Trophoblast cell (in vitro differentiated cells and primary cell): Measurements from ENCODE around the gene SPEF1.

Experiments
- DNase-seq, 2 donors: peaks; one replicate each; pipeline ENCODE4 v3.0.0-alpha.2; 2016
- H2AFZ ChIP-seq: 2 replicates; pipeline ENCODE4 v1.6.1; 2013; ENCODE audit warnings: low read length, moderate library complexity, mild to moderate bottlenecking; ENCODE audit not compliant: insufficient read depth, poor library complexity
- H2AK5ac ChIP-seq: 2 replicates; pipeline ENCODE4 v1.6.1; 2013; ENCODE audit warnings: mild to moderate bottlenecking, low read length
- H2BK120ac ChIP-seq: 2 replicates; pipeline ENCODE4 v1.6.1; 2013; ENCODE audit warnings: low read length, mild to moderate bottlenecking, moderate library complexity; ENCODE audit not compliant: insufficient read depth, poor library complexity
- H2BK12ac ChIP-seq: 2 replicates; pipeline ENCODE4 v1.6.1; 2013; ENCODE audit warnings: mild to moderate bottlenecking, low read length, moderate library complexity
- H2BK5ac ChIP-seq: 2 replicates; pipeline ENCODE4 v1.6.1; 2013; ENCODE audit warnings: low read length, low read depth, moderate library complexity, mild to moderate bottlenecking; ENCODE audit not compliant: poor library complexity
- H3K14ac ChIP-seq: 2 replicates; pipeline ENCODE4 v1.6.1; 2013; ENCODE audit warnings: mild to moderate bottlenecking, low read length
- H3K18ac ChIP-seq: 2 replicates; pipeline ENCODE4 v1.6.1; 2013; ENCODE audit warnings: mild to moderate bottlenecking, low read length
- H3K23ac ChIP-seq: 2 replicates; pipeline ENCODE4 v1.6.1; 2013; ENCODE audit warnings: low read length
- H3K27ac ChIP-seq: 2 replicates; pipeline ENCODE4 v1.5.1; 2013; ENCODE audit warnings: low read depth, mild to moderate bottlenecking, inconsistent platforms, low read length, moderate library complexity
- H3K27me3 ChIP-seq: 2 replicates; pipeline ENCODE4 v1.6.1; 2013; ENCODE audit warnings: inconsistent platforms, mild to moderate bottlenecking, low read length, moderate library complexity; ENCODE audit not compliant: insufficient read depth
- H3K36me3 ChIP-seq, 2 experiments: 1 replicate in 1 of 2; 2 replicates in 1 of 2; pipeline ENCODE4 v1.6.1; 2013; ENCODE audit warnings: low read length in 2 of 2, mild to moderate bottlenecking in 2 of 2, moderate library complexity in 1 of 2; ENCODE audit not compliant: insufficient read depth in 2 of 2, control insufficient read depth in 1 of 2
- H3K4ac ChIP-seq: 2 replicates; pipeline ENCODE4 v1.6.1; 2013; ENCODE audit warnings: low read depth, mild to moderate bottlenecking, low read length, moderate library complexity
- H3K4me1 ChIP-seq, 2 experiments: 1 replicate in 1 of 2; 2 replicates in 1 of 2; pipeline ENCODE4 v1.6.1; 2013; ENCODE audit warnings: low read length in 2 of 2, mild to moderate bottlenecking in 2 of 2, moderate library complexity in 1 of 2; ENCODE audit not compliant: insufficient read depth in 2 of 2, control insufficient read depth in 1 of 2
- H3K4me2 ChIP-seq: 2 replicates; pipeline ENCODE4 v1.6.1; 2013; ENCODE audit warnings: inconsistent platforms, mild to moderate bottlenecking, low read length, moderate library complexity
- H3K4me3 ChIP-seq: 2 replicates; pipeline ENCODE4 v1.5.1; 2013; ENCODE audit warnings: mild to moderate bottlenecking, low read depth, low read length, inconsistent platforms
- H3K79me1 ChIP-seq: one replicate; pipeline ENCODE4 v1.6.1; 2013; ENCODE audit warnings: low read length
- H3K79me2 ChIP-seq: 2 replicates; pipeline ENCODE4 v1.6.1; 2013; ENCODE audit warnings: low read length, mild to moderate bottlenecking; ENCODE audit not compliant: control insufficient read depth, insufficient read depth, poor library complexity
- H3K9ac ChIP-seq: 2 replicates; pipeline ENCODE4 v1.6.1; 2013; ENCODE audit warnings: mild to moderate bottlenecking, low read length
- H3K9me3 ChIP-seq: 2 replicates; pipeline ENCODE4 v1.6.1; 2013; ENCODE audit warnings: low read depth, mild to moderate bottlenecking, control low read depth, inconsistent platforms, low read length; ENCODE audit not compliant: insufficient read depth
- H4K12ac ChIP-seq: 2 replicates; pipeline ENCODE4 v1.6.1; 2013; ENCODE audit warnings: low read depth, mild to moderate bottlenecking, low read length, moderate library complexity
- H4K8ac ChIP-seq: 2 replicates; pipeline ENCODE4 v1.6.1; 2013; ENCODE audit warnings: low read depth, mild to moderate bottlenecking, low read length, moderate library complexity
- H4K91ac ChIP-seq: one replicate; pipeline ENCODE4 v1.6.1; 2013; ENCODE audit warnings: low read depth, mild to moderate bottlenecking, low read length, moderate library complexity
- WGBS: extraction: QIAGEN DNeasy Blood & Tissue Kit; methylation state at CpG from one replicate; pipeline ENCODE4 v1.1.7; 2013; ENCODE audit warnings: missing lambda C conversion rate; ENCODE audit not compliant: insufficient read length, insufficient coverage; ENCODE audit errors: extremely low coverage; 5-methylcytosine and 5-hydroxymethylcytosine counted together

SPEF1 gene

GRCh38 chr20:3732327-3733118 lies 48.7 kb downstream of the SPEF1 start, which contains the start of gene HSPA12B:
TSS of gene HSPA12B (plus strand) at chr20:3732685. CDS start at chr20:3738675, 5,990 bp downstream.
- H4K8ac ChIP-seq, result peak within 1 kb of the TSS; percentile 4
- H3K9ac ChIP-seq, result no peak within 1 kb of the TSS
- no peak within 1 kb of the TSS for H2AK5ac ChIP-seq
- H3K27me3 ChIP-seq, result peaks cover 10% of the 10 kb centered on the region
- WGBS, result no CpG with 5 or more reads among the region's 67 CpGs
- H3K4me1 ChIP-seq, result peaks cover 2 to 3% of the 10 kb centered on the region in 2 experiments
- H2AFZ ChIP-seq, result no peak within 1 kb of the TSS
- H3K4me2 ChIP-seq, result peak within 1 kb of the TSS; percentile 18
- no peak within 1 kb of the TSS for H4K91ac ChIP-seq
- H3K36me3 ChIP-seq, result no peaks in the 10 kb centered on the region
- H2BK12ac ChIP-seq, result no peak within 1 kb of the TSS
- no peak within 1 kb of the TSS for H4K12ac ChIP-seq
- no peak within 1 kb of the TSS for H3K14ac ChIP-seq
- DNase-seq, result no peak
- no peak within 1 kb of the TSS for H3K27ac ChIP-seq
- no peak within 1 kb of the TSS for H2BK120ac ChIP-seq
- peaks cover 3% of the 10 kb centered on the region for H3K9me3 ChIP-seq
- no peak within 1 kb of the TSS for H3K18ac ChIP-seq
- H3K23ac ChIP-seq, result no peak within 1 kb of the TSS
- no peak within 1 kb of the TSS for H3K4ac ChIP-seq
- H3K79me2 ChIP-seq, result no peaks in the 10 kb centered on the region
- H3K79me1 ChIP-seq, result no peaks in the 10 kb centered on the region
- H3K4me3 ChIP-seq, result no peak within 1 kb of the TSS
- H2BK5ac ChIP-seq, result no peak within 1 kb of the TSS

DNA sequence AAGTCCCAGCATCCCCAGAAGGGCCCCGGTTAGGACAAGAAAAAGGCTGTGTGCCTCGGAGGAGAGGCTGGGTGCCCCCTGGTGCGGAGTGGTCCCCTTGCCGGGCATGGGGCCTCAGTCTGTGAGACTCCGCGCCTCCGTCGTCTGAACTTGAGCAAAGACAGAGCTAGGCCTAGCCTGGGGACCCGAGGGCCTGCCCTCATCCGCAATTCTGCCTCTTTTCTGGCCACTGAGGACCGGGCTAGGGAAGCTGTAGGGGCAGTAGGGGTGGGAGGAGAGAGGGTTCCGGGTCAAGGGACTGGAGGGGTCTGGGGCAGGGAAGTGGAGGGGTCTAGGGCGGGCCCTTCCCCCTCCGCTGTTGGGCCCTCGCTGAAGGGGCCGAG lies 49.3 kb downstream of the SPEF1 start:
- Histone ChIP-seq H2BK5ac (no peak overlapping the region), H4K91ac (no peak overlapping the region), H3K4me2 (no peak overlapping the region), H3K23ac (no peak overlapping the region), H4K12ac (no peak overlapping the region), H4K8ac (no peak overlapping the region), H3K9me3 (peaks cover 3% of the 10 kb centered on the region), H2BK12ac (no peak overlapping the region), H3K14ac (no peak overlapping the region), H2BK120ac (no peak overlapping the region), H2AK5ac (no peak overlapping the region), H3K18ac (no peak overlapping the region), H3K79me1 (no peaks in the 10 kb centered on the region), H3K4me1 (peaks cover 2 to 3% of the 10 kb centered on the region in 2 experiments), H3K9ac (no peak overlapping the region), H3K4me3 (no peak overlapping the region), H3K79me2 (no peaks in the 10 kb centered on the region), H3K27ac (no peak overlapping the region), H3K27me3 (peaks cover 10% of the 10 kb centered on the region), H2AFZ (no peak overlapping the region), H3K36me3 (no peaks in the 10 kb centered on the region), H3K4ac (no peak overlapping the region)
- WGBS, result no CpG with 5 or more reads among the region's 16 CpGs
- no peak for DNase-seq

DNA sequence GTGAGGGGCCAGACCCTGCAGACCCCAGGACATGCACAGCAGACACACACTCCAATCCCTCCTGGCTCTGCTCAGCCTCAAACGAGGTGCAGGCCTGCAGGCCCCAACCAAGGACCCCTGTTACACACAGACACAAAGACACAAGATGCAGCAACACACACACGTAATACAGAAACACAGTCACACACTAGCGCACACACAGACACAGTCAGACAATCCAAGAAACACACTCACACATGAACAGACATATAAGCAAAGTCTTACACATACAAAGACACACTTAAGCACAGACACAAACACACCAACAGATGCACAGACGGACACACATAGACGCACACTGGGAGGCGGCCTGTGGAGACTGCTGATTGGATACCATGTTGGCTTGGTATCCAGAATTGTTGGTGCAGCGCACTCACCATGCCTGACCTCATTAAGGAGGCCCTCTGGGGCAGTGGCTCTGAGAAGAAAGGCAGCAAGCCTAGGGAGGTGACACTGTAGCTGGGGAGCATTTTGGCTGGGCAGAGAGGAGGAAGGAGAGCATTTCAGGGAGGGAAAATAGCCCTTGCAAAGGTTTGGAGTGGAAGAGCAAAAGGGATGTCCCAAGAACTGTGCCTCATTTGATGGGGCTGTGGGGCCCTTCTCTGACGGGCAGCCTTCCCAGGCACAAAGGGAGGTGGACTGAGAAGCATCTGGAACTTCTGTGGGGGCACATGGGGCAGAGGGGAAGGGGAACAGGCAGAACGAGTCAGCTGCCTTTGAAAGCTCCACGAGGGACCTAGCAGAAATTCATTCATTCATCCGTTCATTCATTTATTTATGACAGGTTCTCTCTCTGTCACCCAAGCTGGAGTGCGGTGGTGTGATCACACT lies 50.2 kb downstream of the SPEF1 start:
- Histone ChIP-seq H2AFZ (no peak overlapping the region), H3K4me2 (no peak overlapping the region), H3K9ac (no peak overlapping the region), H3K4ac (no peak overlapping the region), H3K79me1 (no peaks in the 10 kb centered on the region), H3K4me1 (peaks cover 2 to 3% of the 10 kb centered on the region in 2 experiments), H3K23ac (no peak overlapping the region), H3K9me3 (peaks cover 3% of the 10 kb centered on the region), H4K12ac (no peak overlapping the region), H3K27me3 (peaks cover 10% of the 10 kb centered on the region), H2BK5ac (no peak overlapping the region), H3K27ac (no peak overlapping the region), H3K79me2 (no peaks in the 10 kb centered on the region), H2AK5ac (no peak overlapping the region), H3K36me3 (no peaks in the 10 kb centered on the region), H4K8ac (no peak overlapping the region), H3K14ac (no peak overlapping the region), H3K4me3 (no peak overlapping the region), H2BK120ac (no peak overlapping the region), H4K91ac (no peak overlapping the region), H3K18ac (no peak overlapping the region), H2BK12ac (no peak overlapping the region)
- DNase-seq, result no peak
- no CpG with 5 or more reads among the region's 12 CpGs for WGBS

DNA sequence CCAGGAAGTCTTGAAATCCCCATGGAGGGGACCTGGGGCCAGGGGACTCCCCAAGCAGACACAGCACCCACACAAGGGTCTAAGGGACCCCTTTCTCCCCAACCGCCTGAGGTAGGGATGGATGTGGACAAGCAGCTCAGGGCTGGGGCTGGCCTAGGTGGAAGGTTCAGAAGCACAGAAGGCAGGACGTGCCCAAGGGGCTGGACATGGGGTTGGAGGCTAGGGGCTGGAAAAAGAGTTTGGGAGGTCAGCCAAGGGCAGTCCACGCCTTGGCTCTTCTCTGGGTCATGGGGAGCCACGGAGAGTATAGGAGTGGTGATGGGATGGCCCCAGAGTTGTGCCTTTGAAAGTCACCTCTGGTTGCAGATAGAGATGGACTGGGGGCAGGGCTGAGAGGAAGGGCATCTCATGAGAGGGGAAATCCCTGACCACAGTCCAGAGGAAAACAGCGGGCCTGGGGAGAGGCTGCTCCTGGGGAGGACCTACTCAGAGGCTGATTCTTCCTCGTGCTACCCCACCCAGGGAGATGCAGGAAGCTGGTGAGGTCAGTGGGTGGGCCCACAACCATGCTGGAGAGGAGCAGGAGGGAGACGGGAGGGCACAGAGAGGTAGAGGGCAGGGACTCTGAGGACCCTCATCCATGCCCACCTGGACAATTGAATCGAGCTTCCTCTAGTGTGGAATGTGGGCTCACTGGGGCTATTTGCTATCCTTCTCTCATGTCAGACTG lies 51.3 kb downstream of the SPEF1 start:
- Histone ChIP-seq H3K27ac (no peak overlapping the region), H3K9ac (no peak overlapping the region), H2BK12ac (no peak overlapping the region), H3K14ac (no peak overlapping the region), H3K79me1 (no peaks in the 10 kb centered on the region), H3K4me3 (no peak overlapping the region), H3K4ac (no peak overlapping the region), H2AFZ (no peak overlapping the region), H3K4me2 (no peak overlapping the region), H3K23ac (no peak overlapping the region), H3K9me3 (peaks cover 3% of the 10 kb centered on the region), H2BK120ac (no peak overlapping the region), H4K12ac (no peak overlapping the region), H3K27me3 (peaks cover 10% of the 10 kb centered on the region), H4K8ac (no peak overlapping the region), H3K36me3 (no peaks in the 10 kb centered on the region), H4K91ac (no peak overlapping the region), H2AK5ac (no peak overlapping the region), H3K79me2 (no peaks in the 10 kb centered on the region), H3K18ac (no peak overlapping the region), H3K4me1 (peaks cover 2 to 3% of the 10 kb centered on the region in 2 experiments), H2BK5ac (no peak overlapping the region)
- no peak for DNase-seq
- no CpG with 5 or more reads among the region's 8 CpGs for WGBS
